Activated CD4-positive, alpha-beta T cell treated with anti-CD3 and anti-CD28 coated beads for 36 hours (primary cell): ENCODE results near the gene WDR13. TPM values are rescaled to one million over a fixed set of nuclear protein-coding genes. Genes with fewer than 3 reads are reported as not detected.
A peak's percentile ranks its signal among the peaks of the same experiment; 100 is the strongest.

Experiments
- ATAC-seq: fragments of 200-7000 bp; cut with Tn5 transposase; one replicate; pipeline ENCODE4 v1.10.0; 2021; ENCODE audit warnings: mild to moderate bottlenecking, moderate library complexity
- CTCF ChIA-PET: fragments of 350-600 bp; sonication (Branson Sonifier 250); formaldehyde crosslinking; loops from one replicate; lab custom pipeline; 2021; ENCODE audit warnings: antibody characterized with exemption; lab: Charles Lee
- POLR2A ChIA-PET: fragments of 350-600 bp; sonication (Branson Sonifier 250); formaldehyde crosslinking; loops from one replicate; lab custom pipeline; 2021; ENCODE audit warnings: antibody characterized with exemption, inconsistent platforms; lab: Charles Lee
- DNase-seq: peaks from one replicate; pipeline ENCODE4 v3.0.0-alpha.2; 2020
- H3K27ac Mint-ChIP-seq: one replicate; pipeline ENCODE4 v1.8.0; 2021; ENCODE audit warnings: mixed read lengths
- H3K27me3 Mint-ChIP-seq: one replicate; pipeline ENCODE4 v1.8.0; 2021; ENCODE audit warnings: mixed read lengths
- H3K36me3 Mint-ChIP-seq: one replicate; pipeline ENCODE4 v1.8.0; 2021; ENCODE audit warnings: low read depth, mixed read lengths
- H3K4me1 Mint-ChIP-seq: one replicate; pipeline ENCODE4 v1.8.0; 2021; ENCODE audit warnings: mixed read lengths
- H3K4me3 Mint-ChIP-seq: one replicate; pipeline ENCODE4 v1.8.0; 2021; ENCODE audit warnings: mild to moderate bottlenecking, moderate library complexity, mixed read lengths
- H3K9me3 Mint-ChIP-seq: one replicate; pipeline ENCODE4 v1.8.0; 2021; ENCODE audit warnings: low read depth, mixed read lengths
- intact Hi-C, 2 experiments: fragments of 100-400 bp; cut with DNase I in 1 of 2; cut with micrococcal nuclease in 1 of 2; formaldehyde crosslinking; loops; one replicate each; pipeline versions ENCODE4 v1.14.2 to v1.15.1; 2022 to 2024; cut with DNase I, micrococcal nuclease
- total RNA-seq, 2 experiments: library from RNA; stranded (reverse); gene quantifications; one replicate each; pipeline ENCODE4 v1.2.3, GENCODE V29; 2021

WDR13 gene
- total RNA-seq, 2 experiments from 2014 or later: 27.2 to 39.4 TPM

DNA sequence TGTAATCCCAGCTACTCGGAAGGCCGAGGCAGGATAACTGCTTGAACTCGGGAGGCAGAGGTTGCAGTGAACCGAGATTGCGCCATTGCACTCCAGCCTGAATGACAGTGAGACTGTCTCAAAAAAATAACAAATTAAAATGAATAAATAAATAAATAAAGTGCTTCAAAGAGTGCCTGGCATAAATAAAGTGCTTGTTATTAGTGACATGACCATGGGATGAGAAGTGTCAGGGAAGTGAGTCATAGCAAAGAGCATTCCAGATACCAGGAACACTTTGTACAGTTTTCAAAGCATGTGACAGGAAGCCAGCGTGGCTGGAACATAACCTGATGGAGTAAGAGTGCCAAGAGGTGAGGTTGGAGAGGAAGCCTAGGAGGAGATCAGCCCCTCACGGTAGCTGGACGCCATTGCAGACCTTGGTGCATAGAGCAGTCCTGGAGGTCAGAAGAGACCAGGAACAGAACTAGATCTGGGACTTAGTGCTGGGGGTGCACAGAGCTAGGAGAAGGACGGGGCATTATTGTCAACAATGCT, 6.0 kb upstream of the WDR13 start:
- no peak for ATAC-seq
- Mint-ChIP-seq H3K9me3 (no peaks in the 10 kb centered on the region), H3K4me3 (no peak overlapping the region), H3K27ac (no peak overlapping the region), H3K27me3 (no peaks in the 10 kb centered on the region), H3K4me1 (no peaks in the 10 kb centered on the region), H3K36me3 (no peaks in the 10 kb centered on the region)
- intact Hi-C loops: no loop called here
- CTCF ChIA-PET: no interaction called here
- POLR2A ChIA-PET: no interaction called here
- no peak for DNase-seq

DNA sequence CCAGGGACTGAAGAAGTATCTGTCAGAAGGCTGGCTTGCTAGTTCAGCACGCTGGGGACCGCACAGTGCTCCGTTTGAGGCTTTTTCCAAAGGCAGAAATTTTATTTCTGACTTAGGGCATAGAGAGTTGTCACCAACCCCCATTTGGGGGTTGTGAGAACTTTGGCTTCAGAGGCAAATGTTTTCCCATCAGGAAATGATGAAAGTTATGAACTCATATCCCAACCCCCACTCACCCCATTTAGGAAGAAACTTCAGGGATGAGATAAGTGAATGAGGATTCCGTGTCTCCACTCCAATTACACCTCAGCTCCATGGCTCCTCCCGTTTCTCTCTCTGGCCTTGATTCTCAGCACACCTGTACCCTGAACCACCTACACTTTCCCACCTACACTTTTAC, 4.3 kb upstream of the WDR13 start:
- Mint-ChIP-seq H3K27me3 (no peaks in the 10 kb centered on the region), H3K4me1 (peaks cover 3% of the 10 kb centered on the region), H3K27ac (no peak overlapping the region), H3K4me3 (no peak overlapping the region), H3K36me3 (peaks cover 2% of the 10 kb centered on the region), H3K9me3 (no peaks in the 10 kb centered on the region)
- CTCF ChIA-PET: interaction anchor here (0.6 kb wide), 1 partner anchor 71 kb away, joined by 3 read pairs; no protein-coding TSS in a partner anchor
- intact Hi-C loops: no loop called here
- DNase-seq (no peak), ATAC-seq (no peak)
- POLR2A ChIA-PET: no interaction called here

DNA sequence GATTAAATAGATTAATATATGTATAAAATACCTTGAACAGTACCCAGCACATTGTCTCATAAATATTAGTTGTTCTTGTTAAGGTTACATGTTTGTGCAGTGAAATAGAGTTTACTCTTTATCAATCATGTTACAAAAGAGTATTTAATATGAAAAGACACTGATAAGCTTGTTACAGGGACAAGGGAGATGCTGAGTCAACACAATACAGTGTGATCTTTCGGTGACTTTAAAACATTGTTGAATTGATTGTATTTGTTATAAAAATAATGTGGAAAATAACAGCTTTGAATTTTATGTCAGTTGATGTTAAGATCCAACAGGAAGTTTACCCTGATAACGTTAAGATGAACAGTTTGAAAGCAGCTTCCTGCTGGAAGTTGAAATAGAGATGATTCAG, 1.4 kb upstream of the WDR13 start:
- H3K27me3 Mint-ChIP-seq: no peaks in the 10 kb centered on the region
- intact Hi-C loops: loop anchor here in 1 of 2 experiments (5.0 kb wide), 3 partner anchors 74 to 486 kb away; partner anchors contain the start of gene EBP
- peaks cover 8% of the 10 kb centered on the region for H3K4me1 Mint-ChIP-seq
- ChIA-PET POLR2A (no interaction called here), CTCF (interaction anchor here (0.6 kb wide), 1 partner anchor 43 kb away, joined by 3 read pairs; no protein-coding TSS in a partner anchor)
- H3K9me3 Mint-ChIP-seq: no peaks in the 10 kb centered on the region
- ATAC-seq (no peak), DNase-seq (no peak)
- H3K27ac Mint-ChIP-seq: no peak overlapping the region
- no peak overlapping the region for H3K4me3 Mint-ChIP-seq
- H3K36me3 Mint-ChIP-seq: peaks cover 5% of the 10 kb centered on the region

DNA sequence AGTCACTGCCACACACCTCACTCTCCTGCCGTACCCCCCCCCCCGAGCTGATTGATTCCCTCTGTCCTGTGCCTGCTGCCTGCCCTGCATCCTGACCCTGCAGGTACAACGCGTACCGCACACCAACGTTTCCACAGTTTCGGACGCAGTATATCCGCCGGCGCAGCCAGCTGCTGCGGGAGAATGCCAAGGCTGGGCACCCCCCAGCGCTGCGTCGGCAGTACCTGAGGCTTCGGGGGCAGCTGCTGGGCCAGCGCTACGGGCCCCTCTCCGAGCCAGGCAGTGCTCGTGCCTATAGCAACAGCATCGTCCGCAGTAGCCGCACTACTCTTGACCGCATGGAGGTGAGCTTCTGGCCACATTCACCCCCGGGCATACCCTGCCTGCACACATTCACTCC, 1.3 kb downstream of the WDR13 start:
- Mint-ChIP-seq H3K36me3 (peaks cover 5% of the 10 kb centered on the region), H3K27me3 (no peaks in the 10 kb centered on the region), H3K4me3 (peak overlapping the region; percentile 99), H3K9me3 (no peaks in the 10 kb centered on the region), H3K27ac (no peak overlapping the region), H3K4me1 (peaks cover 8% of the 10 kb centered on the region)
- ChIA-PET POLR2A (interaction anchor here (0.7 kb wide), 1 partner anchor 51 kb away, joined by 6 read pairs; no protein-coding TSS in a partner anchor), CTCF (interaction anchor here (0.5 kb wide), 1 partner anchor 59 kb away, joined by 5 read pairs; the partner anchor contains the start of gene TBC1D25)
- intact Hi-C loops: loop anchor here in 1 of 2 experiments (1.0 to 5.0 kb wide), 4 partner anchors 76 to 484 kb away; partner anchors contain the start of genes EBP and SUV39H1
- ATAC-seq (no peak), DNase-seq (no peak)

DNA sequence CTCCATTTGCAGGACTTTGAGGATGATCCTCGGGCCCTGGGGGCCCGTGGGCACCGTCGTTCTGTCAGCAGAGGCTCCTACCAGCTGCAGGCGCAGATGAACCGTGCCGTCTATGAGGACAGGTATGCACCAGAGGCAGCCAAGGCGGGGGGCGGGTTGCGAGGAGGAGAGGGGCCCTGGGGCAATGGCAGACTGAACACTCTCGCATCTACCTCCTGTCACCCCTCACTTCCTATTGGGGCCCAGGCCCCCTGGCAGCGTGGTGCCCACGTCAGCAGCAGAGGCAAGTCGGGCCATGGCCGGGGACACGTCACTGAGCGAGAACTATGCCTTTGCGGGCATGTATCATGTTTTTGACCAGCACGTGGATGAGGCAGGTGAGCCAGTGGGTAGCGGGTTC, 2.0 kb downstream of the WDR13 start:
- CTCF ChIA-PET: no interaction called here
- no peak overlapping the region for H3K27ac Mint-ChIP-seq

DNA sequence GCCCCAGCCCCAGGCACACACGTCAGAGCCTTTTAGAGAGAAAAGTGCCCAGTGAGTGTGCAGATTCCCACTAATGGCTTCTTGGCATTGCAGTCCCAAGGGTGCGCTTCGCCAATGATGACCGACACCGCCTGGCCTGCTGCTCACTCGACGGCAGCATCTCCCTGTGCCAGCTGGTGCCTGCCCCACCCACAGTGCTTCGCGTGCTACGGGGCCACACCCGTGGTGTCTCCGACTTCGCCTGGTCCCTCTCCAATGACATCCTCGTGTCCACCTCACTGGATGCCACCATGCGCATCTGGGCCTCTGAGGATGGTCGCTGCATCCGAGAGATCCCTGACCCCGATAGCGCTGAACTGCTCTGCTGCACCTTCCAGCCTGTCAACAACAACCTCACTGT, 2.9 kb downstream of the WDR13 start:
- no peaks in the 10 kb centered on the region for H3K9me3 Mint-ChIP-seq
- DNase-seq (no peak), ATAC-seq (no peak)
- no peak overlapping the region for H3K4me3 Mint-ChIP-seq
- peaks cover 8% of the 10 kb centered on the region for H3K36me3 Mint-ChIP-seq
- peaks cover 8% of the 10 kb centered on the region for H3K4me1 Mint-ChIP-seq
- no peaks in the 10 kb centered on the region for H3K27me3 Mint-ChIP-seq
- CTCF ChIA-PET: interaction anchor here (0.6 kb wide), 1 partner anchor 137 kb away, joined by 3 read pairs; no protein-coding TSS in a partner anchor
- no peak overlapping the region for H3K27ac Mint-ChIP-seq
- POLR2A ChIA-PET: no interaction called here
- intact Hi-C loops: no loop called here

More for the DNA sequence above, 2.0 kb downstream of the WDR13 start:
- Mint-ChIP-seq H3K36me3 (peaks cover 5% of the 10 kb centered on the region), H3K27me3 (no peaks in the 10 kb centered on the region), H3K4me3 (no peak overlapping the region), H3K9me3 (no peaks in the 10 kb centered on the region), H3K4me1 (peaks cover 8% of the 10 kb centered on the region)
- DNase-seq (no peak), ATAC-seq (no peak)
- POLR2A ChIA-PET: no interaction called here
- intact Hi-C loops: loop anchor here in 1 of 2 experiments (5.0 kb wide), 3 partner anchors 77 to 483 kb away; partner anchors contain the start of gene EBP

DNA sequence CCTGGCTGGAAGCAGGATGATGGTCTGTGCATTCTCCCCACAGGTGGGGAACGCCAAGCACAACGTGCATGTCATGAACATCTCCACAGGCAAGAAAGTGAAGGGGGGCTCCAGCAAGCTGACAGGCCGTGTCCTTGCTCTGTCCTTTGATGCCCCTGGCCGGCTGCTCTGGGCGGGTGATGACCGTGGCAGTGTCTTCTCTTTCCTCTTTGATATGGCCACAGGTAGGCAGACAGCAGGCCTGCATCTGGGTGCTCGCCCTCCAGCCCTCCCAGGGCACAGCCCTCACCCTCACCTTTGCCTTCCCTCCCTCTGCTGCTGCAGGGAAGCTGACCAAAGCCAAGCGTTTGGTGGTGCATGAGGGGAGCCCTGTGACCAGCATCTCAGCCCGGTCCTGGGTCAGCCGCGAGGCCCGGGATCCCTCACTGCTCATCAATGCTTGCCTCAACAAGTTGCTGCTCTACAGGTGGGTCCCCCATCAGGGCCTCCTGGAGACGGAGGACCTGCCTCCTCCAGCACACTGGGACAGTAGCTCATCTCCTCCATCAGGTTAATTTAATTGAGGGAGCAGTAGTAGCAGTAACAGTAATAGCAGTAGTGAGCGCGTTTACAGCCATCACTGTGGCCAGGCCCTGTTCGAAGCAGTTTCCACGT, 4.6 kb downstream of the WDR13 start:
- ATAC-seq: no peak
- Mint-ChIP-seq H3K36me3 (peaks cover 9% of the 10 kb centered on the region), H3K9me3 (no peaks in the 10 kb centered on the region), H3K27me3 (no peaks in the 10 kb centered on the region), H3K4me1 (peaks cover 8% of the 10 kb centered on the region), H3K27ac (no peak overlapping the region), H3K4me3 (no peak overlapping the region)
- intact Hi-C loops: no loop called here
- CTCF ChIA-PET: interaction anchor here (0.6 kb wide), 1 partner anchor 11 kb away, joined by 3 read pairs; no protein-coding TSS in a partner anchor
- no peak for DNase-seq
- POLR2A ChIA-PET: no interaction called here

DNA sequence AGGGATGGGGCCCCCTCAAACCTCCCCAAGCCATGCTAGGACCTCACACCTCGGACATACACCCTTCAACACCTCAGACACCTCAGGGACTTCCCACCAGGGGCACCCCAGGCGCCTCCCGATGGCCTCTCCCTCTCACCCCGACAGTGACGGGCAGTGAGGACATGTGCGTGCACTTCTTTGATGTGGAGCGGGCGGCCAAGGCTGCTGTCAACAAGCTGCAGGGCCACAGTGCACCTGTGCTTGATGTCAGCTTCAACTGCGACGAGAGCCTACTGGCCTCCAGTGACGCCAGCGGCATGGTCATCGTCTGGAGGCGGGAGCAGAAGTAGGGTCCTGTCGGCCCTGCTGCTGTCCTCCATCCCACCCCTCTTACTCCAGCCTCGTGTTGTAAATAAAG, 7.4 kb downstream of the WDR13 start:
- DNase-seq: no peak
- H3K27ac Mint-ChIP-seq: no peak overlapping the region
- CTCF ChIA-PET: no interaction called here
- no peak overlapping the region for H3K4me3 Mint-ChIP-seq
- no peak for ATAC-seq
- peaks cover 4% of the 10 kb centered on the region for H3K36me3 Mint-ChIP-seq
- no peaks in the 10 kb centered on the region for H3K27me3 Mint-ChIP-seq
- no peaks in the 10 kb centered on the region for H3K4me1 Mint-ChIP-seq
- POLR2A ChIA-PET: interaction anchor here (1.0 kb wide), 1 partner anchor 26 kb away, joined by 3 read pairs; no protein-coding TSS in a partner anchor
- intact Hi-C loops: no loop called here
- no peaks in the 10 kb centered on the region for H3K9me3 Mint-ChIP-seq

DNA sequence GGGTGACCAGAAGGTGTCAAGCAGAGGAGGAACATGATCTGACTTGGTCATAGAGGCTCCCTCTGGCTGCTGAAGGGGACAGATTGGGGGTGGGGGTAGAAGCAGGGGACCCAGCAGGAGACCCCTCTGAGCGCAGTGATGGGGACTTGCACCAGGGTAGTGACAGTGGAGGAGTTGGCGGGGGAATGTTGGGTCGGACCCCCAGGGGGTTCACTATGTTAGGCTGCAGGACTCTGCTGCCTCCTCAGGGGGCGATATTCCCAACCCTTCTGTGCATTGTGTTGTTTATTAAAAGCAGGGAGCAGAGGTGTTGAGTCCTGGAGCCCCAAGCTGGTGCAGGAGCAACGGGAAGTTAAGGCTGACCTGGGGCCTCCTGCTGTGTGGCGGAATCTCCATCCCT, 8.8 kb downstream of the WDR13 start:
- Mint-ChIP-seq H3K27me3 (no peaks in the 10 kb centered on the region), H3K36me3 (peaks cover 4% of the 10 kb centered on the region), H3K4me1 (no peaks in the 10 kb centered on the region), H3K9me3 (no peaks in the 10 kb centered on the region), H3K4me3 (no peak overlapping the region), H3K27ac (no peak overlapping the region)
- intact Hi-C loops: no loop called here
- no peak for ATAC-seq
- DNase-seq: no peak
- CTCF ChIA-PET: no interaction called here
- POLR2A ChIA-PET: no interaction called here

DNA sequence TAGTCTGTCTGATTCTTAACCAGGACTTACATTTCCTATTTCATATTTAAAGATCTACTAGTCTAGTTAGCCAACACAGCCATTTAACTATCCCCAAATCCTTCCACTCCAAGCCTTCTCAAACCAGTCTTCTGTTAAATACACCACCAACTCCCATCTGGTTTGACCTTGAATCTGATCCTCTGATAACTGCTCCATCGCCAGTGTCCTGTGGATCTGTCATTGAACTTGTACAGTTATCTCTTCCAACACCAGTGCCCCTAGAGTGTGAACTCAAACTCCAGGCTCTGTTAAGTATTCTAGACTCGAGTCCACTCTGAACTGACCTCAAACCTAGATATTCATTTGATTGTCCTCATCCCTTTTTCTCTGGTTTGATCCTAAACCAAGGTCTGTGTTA, 14.4 kb downstream of the WDR13 start:
- Mint-ChIP-seq H3K4me1 (no peaks in the 10 kb centered on the region), H3K9me3 (no peaks in the 10 kb centered on the region), H3K4me3 (no peak overlapping the region), H3K27me3 (no peaks in the 10 kb centered on the region), H3K27ac (no peak overlapping the region), H3K36me3 (no peaks in the 10 kb centered on the region)
- POLR2A ChIA-PET: no interaction called here
- DNase-seq: no peak
- ATAC-seq: no peak
- intact Hi-C loops: no loop called here
- CTCF ChIA-PET: interaction anchor here (0.6 kb wide), 1 partner anchor 62 kb away, joined by 4 read pairs; no protein-coding TSS in a partner anchor

DNA sequence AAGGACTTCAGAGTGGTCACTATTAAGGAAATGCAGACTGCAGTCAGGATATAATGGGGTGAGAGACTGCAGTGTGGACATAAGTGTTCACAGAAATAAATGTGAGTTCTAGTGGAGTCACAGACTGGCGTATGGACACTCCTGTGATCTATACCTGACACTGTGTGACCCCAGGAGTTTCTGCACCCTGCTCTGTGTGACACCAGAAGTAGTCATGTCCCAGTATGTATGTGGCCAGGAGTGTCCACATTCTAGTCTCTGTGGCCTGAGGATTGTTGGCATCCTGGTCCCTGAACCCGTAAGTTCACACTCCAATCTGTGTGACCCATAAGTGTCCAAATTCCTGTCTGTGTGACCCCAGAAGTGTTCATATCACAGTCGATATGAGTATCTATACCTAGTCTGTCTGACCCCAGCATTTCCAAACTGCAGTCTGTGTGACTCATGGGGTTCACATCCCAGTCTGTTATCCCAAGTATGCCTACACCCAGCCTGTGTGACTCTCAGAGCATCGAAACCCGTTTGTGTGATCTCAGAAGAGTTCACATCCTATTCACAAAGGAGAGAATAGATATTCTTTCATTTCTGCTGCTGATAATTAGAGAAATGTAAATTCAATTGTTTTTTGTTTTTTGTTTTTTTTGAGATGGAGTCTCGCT, 16.3 kb downstream of the WDR13 start:
- ChIA-PET POLR2A (no interaction called here), CTCF (no interaction called here)
- intact Hi-C loops: no loop called here
- no peaks in the 10 kb centered on the region for H3K9me3 Mint-ChIP-seq
- no peak overlapping the region for H3K27ac Mint-ChIP-seq
- no peak for DNase-seq
- no peaks in the 10 kb centered on the region for H3K27me3 Mint-ChIP-seq
- ATAC-seq: no peak
- H3K36me3 Mint-ChIP-seq: no peaks in the 10 kb centered on the region
- H3K4me3 Mint-ChIP-seq: no peak overlapping the region
- peaks cover 3% of the 10 kb centered on the region for H3K4me1 Mint-ChIP-seq
